Activated CD8-positive, alpha-beta memory T cell treated with anti-CD3 and anti-CD28 coated beads, Interleukin-2, amount 10 ng/mL, durations not matched to agents 7 days and 5 days (primary cell): ENCODE results near the gene MICU1. TPM values are rescaled to one million over a fixed set of nuclear protein-coding genes. Genes with fewer than 3 reads are reported as not detected.

Source experiments
- total RNA-seq, 2 experiments: library from RNA; stranded (reverse); gene quantifications; one replicate each; pipeline ENCODE4 v1.2.3, GENCODE V29; 2021

Gene MICU1
- total RNA-seq, 2 experiments from 2014 or later: 25.9 to 27.2 TPM

Other genes with a start within 250 kb of the MICU1 start
- gene MCU, start 66.1 kb upstream of the MICU1 start, total RNA-seq: 10 to 100 TPM in 1 of 2 experiments, 1 to 10 TPM in 1; 8.7 to 13.6 TPM